Activated T-helper 17 cell treated with anti-CD3 and anti-CD28 coated beads, Interleukin-2, amount 50 U/mL, for 72 hours (primary cell): ENCODE data around the gene AJAP1. TPM values are rescaled to one million over a fixed set of nuclear protein-coding genes. Genes with fewer than 3 reads are reported as not detected.

ENCODE experiments used
- ATAC-seq: fragments of 150-1000 bp; cut with Tn5 transposase; replicated peaks from 2 replicates; pipeline ENCODE4 v1.10.0; 2021; ENCODE audit warnings: mild to moderate bottlenecking, moderate library complexity
- H3K27ac Mint-ChIP-seq: one replicate; pipeline ENCODE4 v1.8.0; 2022; ENCODE audit warnings: mixed read lengths
- H3K27me3 Mint-ChIP-seq: one replicate; pipeline ENCODE4 v1.8.0; 2022; ENCODE audit warnings: mixed read lengths
- H3K36me3 Mint-ChIP-seq: one replicate; pipeline ENCODE4 v1.8.0; 2022; ENCODE audit warnings: low read depth, mild to moderate bottlenecking, mixed read lengths
- H3K4me1 Mint-ChIP-seq: one replicate; pipeline ENCODE4 v1.8.0; 2022; ENCODE audit warnings: mixed read lengths
- H3K4me3 Mint-ChIP-seq: one replicate; pipeline ENCODE4 v1.8.0; 2022; ENCODE audit warnings: mild to moderate bottlenecking, mixed read lengths
- H3K9me3 Mint-ChIP-seq: one replicate; pipeline ENCODE4 v1.8.0; 2022; ENCODE audit warnings: mixed read lengths
- total RNA-seq, 2 donors: library from RNA; stranded (reverse); gene quantifications; one replicate each; pipeline ENCODE4 v1.2.3, GENCODE V29; 2022

Gene AJAP1
- total RNA-seq, 2 donors from 2014 or later: not detected

GRCh38 chr1:4802024-4802423 lies 147.6 kb downstream of the AJAP1 start:
- peaks cover 46% of the 10 kb centered on the region for H3K27me3 Mint-ChIP-seq
- peaks cover 12% of the 10 kb centered on the region for H3K9me3 Mint-ChIP-seq
- H3K4me1 Mint-ChIP-seq: no peaks in the 10 kb centered on the region
- H3K27ac Mint-ChIP-seq: no peak overlapping the region
- H3K36me3 Mint-ChIP-seq: no peaks in the 10 kb centered on the region
- H3K4me3 Mint-ChIP-seq: no peak overlapping the region
- ATAC-seq: no peak

- no peak for ATAC-seq
- Mint-ChIP-seq H3K27me3 (peaks cover 50% of the 10 kb centered on the region), H3K4me3 (no peak overlapping the region), H3K27ac (no peak overlapping the region), H3K9me3 (peaks cover 12% of the 10 kb centered on the region), H3K4me1 (no peaks in the 10 kb centered on the region), H3K36me3 (no peaks in the 10 kb centered on the region)
These were observed 148.9 kb downstream of the AJAP1 start for GRCh38 chr1:4803335-4803734.

GRCh38 chr1:4805987-4806386 lies 151.6 kb downstream of the AJAP1 start:
- Mint-ChIP-seq H3K4me1 (no peaks in the 10 kb centered on the region), H3K4me3 (no peak overlapping the region), H3K27me3 (peaks cover 55% of the 10 kb centered on the region), H3K36me3 (no peaks in the 10 kb centered on the region), H3K27ac (no peak overlapping the region), H3K9me3 (peaks cover 18% of the 10 kb centered on the region)
- ATAC-seq: no peak

GRCh38 chr1:4820543-4820942 lies 166.1 kb downstream of the AJAP1 start:
- ATAC-seq: no peak
- H3K27ac Mint-ChIP-seq: no peak overlapping the region
- H3K4me3 Mint-ChIP-seq: no peak overlapping the region
- H3K4me1 Mint-ChIP-seq: no peaks in the 10 kb centered on the region
- peaks cover 3% of the 10 kb centered on the region for H3K27me3 Mint-ChIP-seq
- no peaks in the 10 kb centered on the region for H3K36me3 Mint-ChIP-seq
- H3K9me3 Mint-ChIP-seq: peaks cover 4% of the 10 kb centered on the region

- ATAC-seq: no peak
- Mint-ChIP-seq H3K36me3 (no peaks in the 10 kb centered on the region), H3K27me3 (peaks cover 13% of the 10 kb centered on the region), H3K4me3 (no peak overlapping the region), H3K27ac (no peak overlapping the region), H3K4me1 (no peaks in the 10 kb centered on the region), H3K9me3 (no peaks in the 10 kb centered on the region)
These were observed 171.5 kb downstream of the AJAP1 start for GRCh38 chr1:4825800-4826450.

- Mint-ChIP-seq H3K36me3 (no peaks in the 10 kb centered on the region), H3K4me3 (no peak overlapping the region), H3K27me3 (peaks cover 12% of the 10 kb centered on the region), H3K9me3 (peaks cover 5% of the 10 kb centered on the region), H3K27ac (no peak overlapping the region), H3K4me1 (no peaks in the 10 kb centered on the region)
- ATAC-seq: no peak
These were observed 176.3 kb downstream of the AJAP1 start for GRCh38 chr1:4830707-4831106.

- Mint-ChIP-seq H3K27me3 (peaks cover 19% of the 10 kb centered on the region), H3K9me3 (peaks cover 9% of the 10 kb centered on the region), H3K36me3 (no peaks in the 10 kb centered on the region), H3K4me3 (no peak overlapping the region), H3K4me1 (no peaks in the 10 kb centered on the region), H3K27ac (no peak overlapping the region)
- ATAC-seq: no peak
These were observed 182.2 kb downstream of the AJAP1 start for GRCh38 chr1:4836574-4836973.

GRCh38 chr1:4837031-4837600 lies 182.7 kb downstream of the AJAP1 start:
- Mint-ChIP-seq H3K27me3 (peaks cover 19% of the 10 kb centered on the region), H3K9me3 (peaks cover 9% of the 10 kb centered on the region), H3K4me1 (no peaks in the 10 kb centered on the region), H3K4me3 (no peak overlapping the region), H3K36me3 (no peaks in the 10 kb centered on the region), H3K27ac (no peak overlapping the region)
- no peak for ATAC-seq

- no peak for ATAC-seq
- H3K9me3 Mint-ChIP-seq: peaks cover 9% of the 10 kb centered on the region
These were observed 183.3 kb downstream of the AJAP1 start for GRCh38 chr1:4837752-4838151.

GRCh38 chr1:4838231-4838630 lies 183.8 kb downstream of the AJAP1 start:
- peaks cover 19% of the 10 kb centered on the region for H3K27me3 Mint-ChIP-seq
- H3K9me3 Mint-ChIP-seq: peaks cover 8% of the 10 kb centered on the region
- H3K4me3 Mint-ChIP-seq: no peak overlapping the region
- no peak for ATAC-seq
- no peaks in the 10 kb centered on the region for H3K36me3 Mint-ChIP-seq
- H3K27ac Mint-ChIP-seq: no peak overlapping the region
- no peaks in the 10 kb centered on the region for H3K4me1 Mint-ChIP-seq

More at GRCh38 chr1:4837752-4838151, 183.3 kb downstream of the AJAP1 start:
- H3K27ac Mint-ChIP-seq: no peak overlapping the region
- no peaks in the 10 kb centered on the region for H3K4me1 Mint-ChIP-seq
- H3K4me3 Mint-ChIP-seq: no peak overlapping the region
- H3K27me3 Mint-ChIP-seq: peaks cover 19% of the 10 kb centered on the region
- H3K36me3 Mint-ChIP-seq: no peaks in the 10 kb centered on the region
